CD14-positive monocyte (primary cell): ENCODE results near the gene PRM2. TPM values are rescaled to one million over a fixed set of nuclear protein-coding genes. Genes with fewer than 3 reads are reported as not detected.

Source experiments
- DNase-seq, 3 donors: peaks; one replicate each; pipeline ENCODE4 v3.0.0-alpha.2; 2011 to 2022
- H2AFZ ChIP-seq: 2 replicates; pipeline ENCODE4 v1.6.0; 2012; ENCODE audit warnings: mild to moderate bottlenecking, low read depth, low read length, inconsistent platforms; ENCODE audit not compliant: insufficient read depth, poor library complexity, severe bottlenecking
- H3K27ac ChIP-seq, 2 donors: 1 replicate in 1 of 2; 2 replicates in 1 of 2; pipeline ENCODE4 v1.5.1; 2012 to 2013; ENCODE audit warnings: low read length in 2 of 2, control low read depth in 1 of 2, inconsistent platforms in 1 of 2, low read depth in 1 of 2, mild to moderate bottlenecking in 1 of 2
- H3K27me3 ChIP-seq, 2 donors: one replicate each; pipeline versions ENCODE4 v1.6.0 to v1.6.1; 2011 to 2013; ENCODE audit warnings: low read length in 2 of 2; ENCODE audit not compliant: control insufficient read depth in 2 of 2, insufficient read depth in 2 of 2
- H3K36me3 ChIP-seq, 2 donors: replicated peaks in 1 of 2; 1 replicate in 1 of 2; 2 replicates in 1 of 2; pipeline versions ENCODE4 v1.5.1 to v1.6.1; 2012 to 2013; ENCODE audit warnings: low read length in 2 of 2, control low read depth in 1 of 2, inconsistent platforms in 1 of 2, mild to moderate bottlenecking in 1 of 2; ENCODE audit not compliant: insufficient read depth in 2 of 2, control insufficient read depth in 1 of 2
- H3K4me1 ChIP-seq, 2 donors: 1 replicate in 1 of 2; 2 replicates in 1 of 2; pipeline versions ENCODE4 v1.5.1 to v1.6.1; 2012 to 2013; ENCODE audit warnings: low read length in 2 of 2, control low read depth in 1 of 2, inconsistent platforms in 1 of 2, mild to moderate bottlenecking in 1 of 2, moderate library complexity in 1 of 2; ENCODE audit not compliant: insufficient read depth in 2 of 2, control insufficient read depth in 1 of 2
- H3K4me2 ChIP-seq: replicated peaks from 2 replicates; pipeline ENCODE3; 2012; ENCODE audit warnings: low read length, moderate library complexity, mild to moderate bottlenecking; ENCODE audit not compliant: poor library complexity, severe bottlenecking; ENCODE audit errors: extremely low read depth
- H3K4me3 ChIP-seq, 3 experiments: fragments of 200-600 bp in 1 of 3; sonication (generic) in 1 of 3; replicated peaks in 1 of 3; 1 replicate in 2 of 3; 2 replicates in 1 of 3; pipeline ENCODE4 v1.5.1; 2011 to 2013; ENCODE audit warnings: low read length in 3 of 3, mild to moderate bottlenecking in 3 of 3, control low read depth in 2 of 3, low read depth in 2 of 3, inconsistent platforms in 1 of 3, moderate library complexity in 1 of 3
- H3K79me2 ChIP-seq: 2 replicates; pipeline ENCODE4 v1.6.0; 2012; ENCODE audit warnings: mild to moderate bottlenecking, control low read depth, inconsistent platforms, low read length, moderate library complexity; ENCODE audit not compliant: insufficient read depth
- H3K9ac ChIP-seq: 2 replicates; pipeline ENCODE4 v1.6.0; 2017; ENCODE audit warnings: low read length, mild to moderate bottlenecking; ENCODE audit not compliant: insufficient read depth, poor library complexity, severe bottlenecking
- H3K9me3 ChIP-seq, 2 donors: replicated peaks in 1 of 2; 1 replicate in 1 of 2; 2 replicates in 1 of 2; pipeline versions ENCODE4 v1.5.1 to v1.6.1; 2012 to 2013; ENCODE audit warnings: low read length in 2 of 2, control low read depth in 1 of 2; ENCODE audit not compliant: control insufficient read depth in 1 of 2, insufficient read depth in 1 of 2
- H4K20me1 ChIP-seq: 2 replicates; pipeline ENCODE4 v1.6.0; 2012; ENCODE audit warnings: mild to moderate bottlenecking, low read length, control low read depth, moderate library complexity; ENCODE audit not compliant: insufficient read depth
- H3K27ac Mint-ChIP-seq, 7 donors: one replicate each; pipeline ENCODE4 v1.8.0; 2020; ENCODE audit warnings: mild to moderate bottlenecking in 7 of 7, mixed read lengths in 7 of 7, moderate library complexity in 6 of 7, inconsistent platforms in 2 of 7
- H3K27me3 Mint-ChIP-seq, 3 donors: one replicate each; pipeline ENCODE4 v1.8.0; 2021 to 2022; ENCODE audit warnings: low read depth in 3 of 3, mild to moderate bottlenecking in 3 of 3, mixed read lengths in 3 of 3, moderate library complexity in 3 of 3, inconsistent platforms in 1 of 3
- H3K36me3 Mint-ChIP-seq, 2 donors: one replicate each; pipeline ENCODE4 v1.8.0; 2020; ENCODE audit warnings: mixed read lengths in 2 of 2, inconsistent platforms in 1 of 2, mild to moderate bottlenecking in 1 of 2
- H3K4me1 Mint-ChIP-seq: one replicate; pipeline ENCODE4 v1.8.0; 2020; ENCODE audit warnings: mild to moderate bottlenecking, mixed read lengths
- H3K4me3 Mint-ChIP-seq, 2 donors: one replicate each; pipeline ENCODE4 v1.8.0; 2020; ENCODE audit warnings: mild to moderate bottlenecking in 2 of 2, mixed read lengths in 2 of 2, moderate library complexity in 1 of 2
- H3K9me3 Mint-ChIP-seq, 7 donors: one replicate each; pipeline ENCODE4 v1.8.0; 2020 to 2022; ENCODE audit warnings: mixed read lengths in 7 of 7, mild to moderate bottlenecking in 6 of 7, moderate library complexity in 6 of 7, inconsistent platforms in 2 of 7
- WGBS: methylation state at CpG from one replicate; pipeline ENCODE4 v1.1.5; 2013; ENCODE audit warnings: missing lambda C conversion rate; ENCODE audit not compliant: insufficient coverage; 5-methylcytosine and 5-hydroxymethylcytosine counted together
- intact Hi-C, 2 donors: fragments of 100-400 bp; cut with micrococcal nuclease; formaldehyde crosslinking; loops; one replicate each; pipeline versions ENCODE4 v1.15.0 to v1.15.1; 2023
- polyA plus RNA-seq, 3 donors: library from polyadenylated mRNA; depleted of rRNA in 1 of 3; unstranded in 2 of 3; stranded (reverse) in 1 of 3; fragments of 300-500 nt in 2 of 3; fragments of >200 nt in 1 of 3; fragmentation: Illumina TruSeq in 2 of 3; gene quantifications; 1 replicate in 2 of 3; 2 replicates in 1 of 3; pipeline ENCODE4 v1.2.3, GENCODE V29; 2012 to 2021
- TF ChIP-seq, protein P1 (sequence below): fragments of 200-600 bp; IDR thresholded peaks from one replicate; pipeline ENCODE4 v1.8.0; 2022; ENCODE audit warnings: antibody characterized with exemption, mild to moderate bottlenecking

PRM2 gene
- polyA plus RNA-seq, 3 donors = not detected

- H3K27ac Mint-ChIP-seq = peak overlapping the region in 1 of 7 donors; percentile 76
- H3K36me3 Mint-ChIP-seq = no peaks in the 10 kb centered on the region
- DNase-seq = no peak
- no peak overlapping the region for H2AFZ ChIP-seq
- intact Hi-C loops = no loop called here
- TF ChIP-seq, protein P1, sequence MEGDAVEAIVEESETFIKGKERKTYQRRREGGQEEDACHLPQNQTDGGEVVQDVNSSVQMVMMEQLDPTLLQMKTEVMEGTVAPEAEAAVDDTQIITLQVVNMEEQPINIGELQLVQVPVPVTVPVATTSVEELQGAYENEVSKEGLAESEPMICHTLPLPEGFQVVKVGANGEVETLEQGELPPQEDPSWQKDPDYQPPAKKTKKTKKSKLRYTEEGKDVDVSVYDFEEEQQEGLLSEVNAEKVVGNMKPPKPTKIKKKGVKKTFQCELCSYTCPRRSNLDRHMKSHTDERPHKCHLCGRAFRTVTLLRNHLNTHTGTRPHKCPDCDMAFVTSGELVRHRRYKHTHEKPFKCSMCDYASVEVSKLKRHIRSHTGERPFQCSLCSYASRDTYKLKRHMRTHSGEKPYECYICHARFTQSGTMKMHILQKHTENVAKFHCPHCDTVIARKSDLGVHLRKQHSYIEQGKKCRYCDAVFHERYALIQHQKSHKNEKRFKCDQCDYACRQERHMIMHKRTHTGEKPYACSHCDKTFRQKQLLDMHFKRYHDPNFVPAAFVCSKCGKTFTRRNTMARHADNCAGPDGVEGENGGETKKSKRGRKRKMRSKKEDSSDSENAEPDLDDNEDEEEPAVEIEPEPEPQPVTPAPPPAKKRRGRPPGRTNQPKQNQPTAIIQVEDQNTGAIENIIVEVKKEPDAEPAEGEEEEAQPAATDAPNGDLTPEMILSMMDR = no peak
- H3K4me1 ChIP-seq = no peaks in the 10 kb centered on the region
- H4K20me1 ChIP-seq = no peaks in the 10 kb centered on the region
- no peaks in the 10 kb centered on the region for H3K36me3 ChIP-seq
- H3K27me3 Mint-ChIP-seq = peaks cover 4 to 14% (median 7%) of the 10 kb centered on the region in 3 donors
- no peak overlapping the region for H3K27ac ChIP-seq
- peaks cover 5% of the 10 kb centered on the region for H3K4me1 Mint-ChIP-seq
- H3K4me3 ChIP-seq = no peak overlapping the region
- peaks cover 0 to 4% (median 0%) of the 10 kb centered on the region in 7 donors for H3K9me3 Mint-ChIP-seq
- no peak overlapping the region for H3K9ac ChIP-seq
- no peaks in the 10 kb centered on the region for H3K9me3 ChIP-seq
- no peak overlapping the region for H3K4me3 Mint-ChIP-seq
- WGBS = 100% methylated on average over 4 of the region's 5 CpGs
- no peaks in the 10 kb centered on the region for H3K79me2 ChIP-seq
- no peak overlapping the region for H3K4me2 ChIP-seq
- H3K27me3 ChIP-seq = no peaks in the 10 kb centered on the region
Observed at GRCh38 chr16:11245222-11245737, 31.0 kb downstream of the PRM2 start.

GRCh38 chr16:11242658-11243057, 33.6 kb downstream of the PRM2 start:
- Histone ChIP-seq H3K4me2 (no peak overlapping the region), H2AFZ (no peak overlapping the region), H3K9ac (no peak overlapping the region), H3K27ac (no peak overlapping the region), H3K4me3 (no peak overlapping the region), H3K79me2 (no peaks in the 10 kb centered on the region), H3K4me1 (no peaks in the 10 kb centered on the region), H4K20me1 (no peaks in the 10 kb centered on the region), H3K9me3 (no peaks in the 10 kb centered on the region), H3K27me3 (no peaks in the 10 kb centered on the region), H3K36me3 (no peaks in the 10 kb centered on the region)
- DNase-seq = no peak
- H3K9me3 Mint-ChIP-seq = peaks cover 0 to 2% (median 0%) of the 10 kb centered on the region in 7 donors
- H3K4me3 Mint-ChIP-seq = no peak overlapping the region
- intact Hi-C loops = no loop called here
- H3K27ac Mint-ChIP-seq = no peak overlapping the region
- H3K36me3 Mint-ChIP-seq = no peaks in the 10 kb centered on the region
- H3K4me1 Mint-ChIP-seq = peaks cover 5% of the 10 kb centered on the region
- WGBS = 100% methylated on average over 7 of the region's 12 CpGs
- peaks cover 3 to 12% (median 9%) of the 10 kb centered on the region in 3 donors for H3K27me3 Mint-ChIP-seq
- TF ChIP-seq, protein P1 = no peak
